HG03064 (cell line): ENCODE results near the gene LIPM.

Experiments used
- ATAC-seq: cut with Tn5 transposase; IDR thresholded peaks from one replicate; pipeline ENCODE4 v1.9.1; 2021; ENCODE audit warnings: low read depth; ENCODE audit not compliant: unreplicated experiment

LIPM gene, protein sequence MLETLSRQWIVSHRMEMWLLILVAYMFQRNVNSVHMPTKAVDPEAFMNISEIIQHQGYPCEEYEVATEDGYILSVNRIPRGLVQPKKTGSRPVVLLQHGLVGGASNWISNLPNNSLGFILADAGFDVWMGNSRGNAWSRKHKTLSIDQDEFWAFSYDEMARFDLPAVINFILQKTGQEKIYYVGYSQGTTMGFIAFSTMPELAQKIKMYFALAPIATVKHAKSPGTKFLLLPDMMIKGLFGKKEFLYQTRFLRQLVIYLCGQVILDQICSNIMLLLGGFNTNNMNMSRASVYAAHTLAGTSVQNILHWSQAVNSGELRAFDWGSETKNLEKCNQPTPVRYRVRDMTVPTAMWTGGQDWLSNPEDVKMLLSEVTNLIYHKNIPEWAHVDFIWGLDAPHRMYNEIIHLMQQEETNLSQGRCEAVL

DNA sequence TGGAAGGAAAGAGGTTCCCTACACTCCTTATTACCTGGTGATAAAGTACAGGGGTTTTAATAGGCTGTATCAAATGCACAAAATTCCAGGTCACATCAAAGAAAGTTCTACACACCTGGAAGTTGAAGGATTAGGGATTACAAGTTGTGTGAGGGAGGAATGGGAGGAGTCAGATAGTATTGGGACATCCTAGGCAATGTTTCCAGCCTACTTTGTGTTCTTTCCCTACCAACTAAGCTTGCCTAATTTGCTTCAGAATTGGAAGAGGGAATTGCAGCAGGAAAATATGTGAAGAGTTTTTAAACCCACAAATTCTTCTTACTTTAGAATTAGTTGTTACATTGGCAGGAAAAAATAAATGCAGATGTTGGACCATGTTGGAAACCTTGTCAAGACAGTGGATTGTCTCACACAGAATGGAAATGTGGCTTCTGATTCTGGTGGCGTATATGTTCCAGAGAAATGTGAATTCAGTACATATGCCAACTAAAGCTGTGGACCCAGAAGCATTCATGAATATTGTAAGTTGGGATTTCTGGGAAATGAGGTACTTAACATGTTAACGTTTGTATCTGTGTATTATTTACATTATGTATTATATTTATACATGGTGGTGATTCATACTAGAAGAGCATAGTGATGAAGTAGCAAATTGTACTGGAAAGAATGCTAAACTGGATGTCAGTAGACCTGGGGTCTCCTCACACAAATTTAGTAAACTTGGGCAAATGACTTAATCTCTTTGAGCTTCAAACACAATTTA, at the start of gene LIPM:
Gene LIPM, plus strand, starts transcription at position 208 of the 763 bp plus-strand sequence. Its CDS starts 167 bp downstream, at position 375.
- no peak for ATAC-seq

DNA sequence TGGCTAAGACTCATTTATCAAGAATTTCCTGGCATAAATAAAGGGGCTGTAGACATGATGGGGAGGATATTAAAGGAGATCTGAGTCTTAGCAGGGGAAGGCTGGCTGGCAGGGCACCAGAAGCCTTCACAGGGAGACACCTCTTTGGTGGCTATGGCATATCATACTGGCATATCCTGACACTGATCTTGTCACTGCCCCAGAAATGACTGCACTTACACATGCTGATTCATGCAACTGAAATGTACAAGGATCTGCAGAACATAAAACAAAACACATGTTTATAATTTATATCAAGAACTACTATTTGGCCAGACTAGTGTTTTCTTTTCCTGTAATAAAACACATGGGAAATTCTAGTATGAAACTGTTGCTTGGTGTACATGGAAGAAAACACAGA, 48.2 kb upstream of the LIPM start:
- ATAC-seq, result no peak

DNA sequence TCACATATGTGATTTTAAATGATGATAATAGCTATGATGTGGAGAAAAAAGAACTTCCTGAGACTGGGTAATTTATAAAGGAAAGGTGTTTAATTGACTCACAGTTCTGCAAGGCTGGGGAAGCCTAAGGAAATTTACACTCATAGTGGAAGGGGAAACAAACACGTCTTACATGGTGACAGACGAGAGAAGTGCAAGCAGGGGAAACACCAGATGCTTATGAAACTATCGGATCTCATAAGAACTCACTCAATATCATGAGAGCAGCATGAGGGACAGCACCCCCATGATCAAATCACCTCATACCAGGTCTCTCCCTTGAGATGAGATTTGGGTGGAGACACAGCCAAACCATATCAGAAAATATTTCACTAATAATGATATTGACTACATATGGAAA, 46.8 kb upstream of the LIPM start:
- no peak for ATAC-seq

DNA sequence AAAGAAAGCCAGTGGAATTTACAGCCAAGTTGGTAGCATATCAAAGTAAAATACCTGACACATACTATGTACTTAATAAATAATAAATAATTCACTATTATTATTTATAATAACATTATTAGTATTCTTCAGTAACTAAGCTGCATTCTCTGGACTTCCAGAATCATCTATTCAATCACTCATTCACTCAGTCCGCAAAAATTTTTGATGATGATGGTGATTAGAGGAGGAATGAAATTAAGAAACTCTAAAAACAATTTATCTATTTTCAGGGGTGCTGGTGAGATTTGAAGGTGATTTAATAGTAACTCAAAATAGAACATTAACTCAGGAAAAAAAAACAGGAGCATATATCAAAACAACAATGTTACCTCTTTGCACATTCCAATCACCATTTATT, 45.9 kb upstream of the LIPM start:
- no peak for ATAC-seq

DNA sequence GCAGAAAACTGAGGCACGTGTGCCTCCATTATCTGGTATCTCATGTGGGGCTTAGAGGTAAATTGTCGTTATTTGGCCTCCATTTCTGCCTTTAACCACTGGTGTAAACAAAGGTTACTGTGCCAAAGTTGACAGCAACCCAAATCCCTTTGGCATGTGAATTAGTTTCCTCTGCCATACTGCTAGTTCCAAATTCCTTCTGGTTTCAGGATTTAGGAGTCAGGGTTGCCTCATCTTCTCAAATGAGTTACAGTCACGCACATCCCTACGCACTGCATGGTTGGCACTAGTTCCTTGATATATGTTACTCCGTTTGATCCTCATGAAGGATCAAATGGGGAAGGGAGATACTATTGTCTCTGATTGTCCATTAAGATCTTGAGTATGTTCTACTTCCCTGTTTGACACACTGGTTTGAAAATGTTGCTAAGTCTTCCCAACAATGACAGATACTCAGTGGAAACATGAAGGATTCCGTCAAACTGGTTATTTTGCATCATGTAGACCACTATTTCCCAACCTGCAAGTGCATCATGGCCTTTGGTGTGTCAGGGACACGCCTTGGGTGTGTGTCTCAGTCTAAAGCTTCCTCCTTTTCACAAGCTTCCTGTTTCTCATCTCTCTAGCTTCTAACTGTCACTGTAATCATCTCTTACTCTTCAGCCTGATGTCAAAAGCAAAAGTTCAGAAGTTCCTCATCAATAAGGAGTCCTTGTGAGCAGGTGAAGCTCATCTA, 43.0 kb upstream of the LIPM start, which contains the start of gene LIPN:
Gene LIPN, plus strand, starts transcription at position 655 of the 736 bp plus-strand sequence. CDS start 1,386 bp downstream, outside the sequence.
- no peak for ATAC-seq

DNA sequence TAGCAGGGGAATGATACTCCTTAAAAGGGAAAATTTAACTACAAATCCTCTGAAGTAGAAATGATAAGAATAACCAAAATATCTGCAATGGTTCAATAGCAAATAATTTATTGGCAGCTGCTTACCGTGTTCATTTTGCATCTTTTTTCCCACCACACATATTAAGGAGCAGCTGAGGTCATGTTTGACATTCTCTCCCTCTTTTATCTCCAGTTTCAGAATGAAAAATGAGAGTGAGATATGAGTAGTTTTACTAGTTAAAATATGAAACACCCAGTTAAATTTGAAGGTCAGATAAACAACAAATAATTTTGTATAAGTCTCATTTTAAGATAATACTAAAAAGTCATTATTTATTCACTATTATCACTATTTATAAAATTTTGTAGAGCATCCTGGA, 39.6 kb upstream of the LIPM start:
- no peak for ATAC-seq

DNA sequence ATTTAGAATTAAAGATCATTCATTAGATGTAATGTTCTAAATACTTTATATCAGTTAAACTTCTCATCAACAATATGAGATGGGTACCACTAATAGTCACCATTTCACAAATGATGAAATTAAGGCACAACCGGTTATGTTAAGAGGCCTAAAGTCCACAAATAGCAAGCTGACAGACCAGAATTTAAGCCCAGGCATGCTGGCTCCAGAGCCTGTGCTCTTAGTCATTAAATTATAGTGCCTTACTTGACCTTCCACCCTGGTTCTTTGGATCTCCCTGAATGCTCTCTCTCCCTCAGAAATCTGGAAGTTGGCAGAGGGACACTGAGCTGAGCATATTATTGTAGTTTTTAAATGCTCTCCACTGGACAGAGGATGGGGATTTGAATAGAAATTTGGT, 39.1 kb upstream of the LIPM start:
- no peak for ATAC-seq

DNA sequence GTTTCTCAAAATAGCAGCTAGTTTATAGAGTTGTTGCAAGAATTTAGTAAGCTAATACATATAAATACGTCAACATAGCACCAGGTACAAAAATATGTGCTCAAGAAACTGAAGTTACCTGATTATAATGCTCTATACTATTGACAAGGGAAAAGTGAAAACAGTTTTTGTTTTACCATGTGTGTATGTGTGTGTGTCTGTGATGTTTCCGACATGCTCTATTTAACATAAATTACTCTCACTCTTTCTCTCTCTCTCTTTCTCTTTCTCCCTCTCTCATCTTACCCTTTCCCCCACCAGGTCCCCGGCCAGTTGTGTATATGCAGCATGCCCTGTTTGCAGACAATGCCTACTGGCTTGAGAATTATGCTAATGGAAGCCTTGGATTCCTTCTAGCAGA, 38.4 kb upstream of the LIPM start:
- no peak for ATAC-seq

DNA sequence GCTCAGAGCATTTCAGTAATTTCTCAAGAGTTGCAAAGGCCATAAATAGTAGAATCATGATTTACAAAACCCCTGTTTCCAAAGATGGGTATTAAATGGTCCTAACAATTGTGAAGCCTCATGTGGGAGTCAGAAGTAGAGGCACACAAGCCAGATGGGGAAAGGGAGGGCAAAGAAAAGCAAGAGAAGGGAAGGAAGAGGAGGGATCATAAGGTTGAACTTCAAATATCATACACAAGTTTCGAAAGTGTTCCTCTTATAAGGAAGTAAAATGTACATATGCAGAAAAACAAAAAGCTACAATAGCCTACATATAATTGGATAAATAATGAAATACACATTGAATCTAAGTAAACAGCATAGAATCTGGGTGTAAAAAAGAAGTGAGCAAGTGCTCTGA, 36.7 kb upstream of the LIPM start:
- ATAC-seq, result no peak

DNA sequence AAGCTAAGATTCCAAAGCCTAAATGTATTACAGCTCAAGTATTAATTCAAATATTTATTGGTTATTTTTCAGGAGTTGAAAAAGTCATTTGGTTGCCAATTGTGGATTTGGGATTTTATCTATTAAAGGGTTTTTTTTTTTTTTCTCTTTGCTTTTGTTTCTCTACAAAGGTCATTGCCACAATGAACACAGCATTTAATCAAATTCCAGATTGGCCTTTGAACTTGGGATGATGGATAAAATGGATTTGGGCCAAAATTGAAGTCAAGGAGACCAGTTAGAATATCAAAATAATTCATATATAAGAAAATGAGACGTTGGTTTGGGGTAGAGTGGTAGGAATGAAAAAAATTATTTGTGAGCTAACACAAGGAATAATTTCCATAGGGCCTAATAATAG, 33.1 kb upstream of the LIPM start:
- ATAC-seq, result no peak

DNA sequence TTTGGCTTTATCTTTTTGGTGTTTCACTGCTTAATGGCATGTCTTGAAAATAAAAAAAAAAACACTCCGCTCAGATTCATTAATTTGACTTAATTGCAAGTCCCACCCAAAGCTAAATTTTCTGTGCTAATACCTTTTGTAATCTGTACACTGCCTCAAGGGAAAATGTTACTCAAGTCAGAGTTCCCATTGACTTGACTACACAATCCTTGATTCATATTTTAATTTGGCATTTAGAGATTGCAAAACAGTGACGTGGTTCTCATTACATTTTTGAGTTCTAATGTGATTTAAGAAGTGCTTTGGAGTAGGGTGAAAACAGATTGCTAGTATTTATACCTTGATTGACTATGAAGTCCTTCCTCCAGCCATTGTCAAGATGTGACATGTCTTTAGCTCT, 21.3 kb upstream of the LIPM start:
- ATAC-seq, result no peak

DNA sequence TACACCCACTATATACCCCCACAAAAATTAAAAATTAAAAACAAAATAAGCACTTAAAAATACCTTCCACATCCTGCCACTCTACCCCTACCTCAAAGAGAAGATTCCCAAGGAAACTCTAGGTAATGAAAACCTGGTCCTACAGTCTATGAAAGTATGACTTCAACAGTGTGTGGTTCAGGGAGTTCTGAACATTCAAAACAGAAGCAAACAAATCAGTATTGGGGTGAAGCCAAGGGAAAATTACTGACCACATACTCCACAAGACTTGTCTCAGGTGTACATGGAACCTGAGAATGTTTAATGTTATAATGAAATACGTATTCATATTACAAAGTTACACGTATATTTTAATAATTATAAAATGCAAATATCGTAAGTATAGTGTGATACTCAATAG, 20.3 kb upstream of the LIPM start:
- ATAC-seq, result no peak

DNA sequence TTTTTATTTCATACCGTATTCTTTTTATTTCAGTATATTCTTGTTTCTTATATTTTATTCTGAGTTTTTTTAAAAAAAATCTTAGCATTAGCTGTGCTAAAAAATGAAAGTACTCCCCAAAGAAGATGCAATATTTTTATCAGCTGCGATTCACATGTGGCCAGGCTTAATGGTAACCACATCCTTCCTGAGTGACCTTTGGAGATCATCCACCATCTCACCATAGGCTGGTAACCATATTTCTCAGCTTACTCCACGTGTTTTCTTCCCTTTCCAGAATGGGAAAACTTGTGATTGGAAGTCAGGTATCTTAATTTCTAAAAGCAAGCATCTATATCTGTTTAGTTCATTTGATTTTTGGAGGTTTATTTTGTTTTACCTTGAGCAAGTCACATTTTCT, 18.8 kb upstream of the LIPM start:
- no peak for ATAC-seq

DNA sequence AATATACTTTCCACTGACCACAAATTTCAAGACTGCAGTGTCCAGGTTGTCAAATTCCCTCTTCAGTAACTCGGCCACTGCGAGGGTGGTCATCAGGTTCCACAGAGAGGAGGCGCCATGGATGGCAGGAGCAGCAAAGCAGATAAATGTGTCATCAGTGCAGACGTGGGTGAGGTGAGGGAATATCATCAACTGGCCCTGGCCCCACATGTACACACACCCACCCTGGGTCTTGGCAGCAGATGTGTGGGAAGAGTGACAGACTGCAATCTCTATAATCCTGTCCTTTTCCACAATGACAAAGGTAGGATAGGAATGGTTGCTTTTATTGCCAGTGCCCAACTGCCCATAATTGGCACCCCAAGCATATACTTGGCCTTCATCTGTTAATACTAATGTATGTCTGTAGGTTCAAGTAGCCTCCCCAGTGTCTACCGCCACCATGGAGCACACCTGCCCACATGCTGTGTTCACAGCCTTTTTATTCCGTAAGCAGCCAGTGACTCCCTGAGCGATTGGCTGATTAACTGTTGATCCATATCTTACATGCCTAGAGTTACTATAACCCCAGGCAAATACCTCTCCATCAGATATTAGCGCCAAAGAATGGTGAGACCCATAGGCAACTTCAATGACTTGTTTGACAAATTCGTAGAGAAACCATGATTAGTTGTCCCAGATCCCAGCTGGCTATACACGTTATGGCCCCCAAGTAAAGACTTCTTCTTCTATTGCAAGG, 16.3 kb upstream of the LIPM start:
- no peak for ATAC-seq

DNA sequence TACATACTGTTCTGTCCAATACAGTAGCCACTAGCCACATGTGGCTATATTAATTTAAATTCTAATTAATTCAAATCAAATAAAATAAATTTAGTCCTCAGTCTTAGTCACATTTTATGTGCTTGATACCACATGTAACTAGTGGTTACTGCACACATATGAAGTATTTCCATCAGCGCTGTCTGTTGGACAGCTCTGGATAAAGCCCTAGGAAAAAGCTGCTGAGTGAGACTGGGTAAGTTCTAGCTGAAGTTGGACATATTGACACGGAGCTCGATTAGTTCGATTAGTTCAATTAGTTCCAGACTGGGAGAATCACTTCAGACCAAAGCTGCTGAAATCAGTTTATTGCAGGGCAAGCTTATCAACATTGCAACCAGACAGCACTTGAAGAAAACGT, 15.1 kb upstream of the LIPM start:
- no peak for ATAC-seq

DNA sequence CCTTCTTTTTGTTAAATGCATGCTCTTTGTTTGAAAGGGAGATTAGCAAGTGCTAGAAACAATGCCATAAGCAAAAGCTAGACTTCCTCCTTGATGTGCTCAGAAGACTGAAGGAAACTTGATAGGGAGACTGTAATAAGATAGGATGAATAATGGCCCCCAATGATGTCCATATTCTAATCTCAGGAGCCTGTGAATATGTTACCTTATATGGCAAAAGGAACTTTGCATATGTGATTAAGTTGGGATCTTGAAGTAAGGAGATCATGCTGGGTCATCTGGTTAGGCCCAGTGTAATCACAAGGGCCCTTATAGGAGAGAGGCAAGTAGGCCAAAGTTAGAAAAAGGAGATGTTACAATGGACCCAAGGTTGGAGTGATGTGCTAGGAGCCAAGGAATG, 13.6 kb upstream of the LIPM start:
- no peak for ATAC-seq

DNA sequence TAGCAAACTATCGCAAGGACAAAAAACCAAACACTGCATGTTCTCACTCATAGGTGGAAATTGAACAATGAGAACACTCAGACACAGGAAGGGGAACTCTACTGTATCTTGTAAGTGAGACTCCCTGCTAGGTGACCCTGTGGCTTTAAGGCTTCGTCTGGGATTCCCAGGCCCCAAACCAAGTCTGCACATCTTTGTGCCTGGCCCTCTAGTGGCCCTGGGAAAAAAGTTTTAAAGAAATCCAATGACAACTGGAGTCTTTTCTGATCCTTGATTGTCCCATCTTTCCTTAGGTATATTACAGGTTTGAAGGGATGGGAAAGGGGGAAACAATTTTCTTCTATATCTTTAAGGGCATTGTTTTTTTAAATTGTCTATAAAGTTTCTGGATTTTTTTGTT, 10.6 kb upstream of the LIPM start:
- no peak for ATAC-seq

DNA sequence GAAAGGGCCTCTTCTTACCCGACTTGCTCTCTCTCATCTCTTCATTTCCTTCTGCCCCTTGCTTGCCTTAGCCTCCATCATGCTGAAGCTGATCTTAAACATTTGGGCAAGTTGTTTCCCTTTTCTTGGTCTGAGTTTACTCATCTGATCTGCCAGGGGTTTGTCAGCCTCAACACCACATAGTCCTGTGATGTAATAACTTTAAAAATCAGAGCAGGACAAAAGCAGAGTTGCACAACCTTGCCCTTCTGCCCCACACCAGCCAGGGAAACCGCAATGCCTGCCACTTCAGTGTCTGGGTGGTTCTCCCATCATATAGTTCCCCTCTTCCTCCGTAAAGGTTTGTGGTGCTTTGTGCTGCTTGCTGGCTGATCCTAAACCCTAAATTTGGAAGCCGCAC, 9.9 kb upstream of the LIPM start:
- no peak for ATAC-seq

DNA sequence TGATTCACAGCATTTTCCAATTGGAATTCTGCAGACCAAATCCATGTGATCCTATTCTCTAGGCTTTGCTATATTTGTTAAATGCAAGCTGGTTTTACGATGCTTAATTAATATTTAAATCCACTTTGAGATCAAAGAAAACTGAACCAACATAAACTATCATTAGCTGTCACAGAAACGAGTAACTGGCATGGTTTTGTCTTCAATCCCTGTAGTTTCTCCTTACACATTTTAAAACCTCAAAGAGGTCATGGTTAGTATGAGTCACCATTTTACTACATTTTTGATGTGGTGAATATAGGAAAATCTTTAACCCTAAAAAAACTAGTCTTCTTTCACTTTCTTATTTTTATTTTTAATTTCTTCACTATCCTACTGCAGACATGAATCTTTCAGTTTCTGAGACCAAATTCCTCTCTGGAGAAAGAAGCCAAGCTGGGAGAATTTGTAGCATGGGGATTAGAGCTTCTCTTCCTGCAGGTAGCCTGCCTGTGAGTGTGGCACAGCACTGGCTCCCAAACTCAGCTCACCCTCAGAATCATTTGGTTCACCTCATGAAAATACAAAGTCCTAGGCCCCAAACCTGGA, 8.7 kb upstream of the LIPM start:
- ATAC-seq, result no peak

DNA sequence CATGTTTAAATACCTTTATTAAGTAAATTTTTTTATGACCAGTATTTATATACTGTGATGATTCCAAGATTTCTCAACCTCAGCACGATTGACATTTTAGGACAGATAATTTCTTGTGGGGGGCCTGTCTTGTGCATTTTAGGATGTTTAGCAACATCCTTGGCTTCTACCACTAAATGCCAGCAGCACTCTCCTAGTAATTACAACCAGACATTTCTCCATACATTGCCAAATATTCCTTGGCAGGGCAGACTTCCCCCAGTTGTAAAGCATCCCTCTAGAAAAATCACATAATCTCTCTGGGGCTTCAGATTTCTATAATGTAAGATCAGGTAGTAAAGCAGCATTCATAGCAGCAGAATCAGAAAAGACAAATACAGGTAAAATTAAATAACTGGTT, 7.8 kb upstream of the LIPM start:
- no peak for ATAC-seq
